ENCODE measurements around the gene LIMS4. TPM values are rescaled to one million over a fixed set of nuclear protein-coding genes. Genes with fewer than 3 reads are reported as not detected.

LIMS4 gene
- polyA plus RNA-seq, 1 of the 3 experiments (the other 2 are of a cell fraction): 10.7 TPM

Small RNAs within 50 kb of the gene (small RNA-seq; reads per million reads assigned to genes)
- 0 reads per million in 7 experiments for gene AC108938.1

Other genes starting within 250 kb of the LIMS4 start
- 2.0 and 6.1 TPM in 2 replicates for gene RGPD6, start 104.4 kb upstream of the LIMS4 start, polyA plus RNA-seq (2012; rRNA removed)
- gene BUB1, start 205.2 kb upstream of the LIMS4 start, polyA plus RNA-seq (2012; rRNA removed): 9.0 and 10.9 TPM in 2 replicates

Data from SK-N-SH (cell line).